Measurements from ENCODE around the gene CSTB.

DNA sequence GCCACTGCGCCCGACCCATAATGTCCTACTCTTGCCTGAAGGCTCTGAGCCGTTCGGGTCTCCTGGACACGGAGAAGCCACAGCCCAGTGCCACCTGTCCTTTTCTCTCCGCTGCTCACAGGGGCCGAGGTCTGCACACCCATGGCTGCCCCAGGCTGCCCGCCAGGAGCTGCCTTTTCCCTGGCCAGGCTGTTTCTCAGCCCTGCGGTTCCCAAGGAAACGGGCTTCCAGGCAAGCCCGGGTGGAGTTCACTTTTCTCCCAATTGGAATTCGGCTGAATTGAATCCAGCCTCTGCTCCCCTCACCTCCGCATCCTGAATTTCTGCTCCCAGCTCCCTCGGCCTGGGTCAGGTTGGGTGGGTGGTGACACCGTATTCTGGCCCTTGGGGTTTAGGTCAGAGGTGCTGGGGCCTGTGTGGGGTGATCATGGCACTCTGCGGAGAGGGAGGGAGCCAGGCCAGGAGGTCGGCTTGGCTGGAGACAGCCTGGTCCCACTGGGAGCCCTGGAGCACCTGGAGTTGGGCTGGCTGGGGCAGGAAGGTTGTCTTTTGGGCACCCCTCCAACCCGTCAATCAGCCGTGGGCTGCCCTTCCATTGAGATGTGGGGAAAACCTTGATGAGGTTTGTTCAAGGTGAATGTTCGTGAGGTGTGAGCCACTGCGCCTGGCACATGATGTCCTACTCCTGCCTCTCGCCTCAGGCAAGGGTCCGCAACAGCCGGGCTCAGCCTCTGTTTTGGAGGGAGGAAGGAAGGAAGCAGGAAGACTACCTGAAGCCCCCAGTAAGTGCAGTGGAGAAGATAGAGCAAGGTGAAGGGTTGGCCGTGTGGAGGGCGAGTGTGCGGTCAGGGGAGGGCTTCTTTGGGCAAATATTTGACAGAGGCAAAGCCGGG is 38.4 kb upstream of the CSTB start:
- TF ChIP-seq, protein P1, sequence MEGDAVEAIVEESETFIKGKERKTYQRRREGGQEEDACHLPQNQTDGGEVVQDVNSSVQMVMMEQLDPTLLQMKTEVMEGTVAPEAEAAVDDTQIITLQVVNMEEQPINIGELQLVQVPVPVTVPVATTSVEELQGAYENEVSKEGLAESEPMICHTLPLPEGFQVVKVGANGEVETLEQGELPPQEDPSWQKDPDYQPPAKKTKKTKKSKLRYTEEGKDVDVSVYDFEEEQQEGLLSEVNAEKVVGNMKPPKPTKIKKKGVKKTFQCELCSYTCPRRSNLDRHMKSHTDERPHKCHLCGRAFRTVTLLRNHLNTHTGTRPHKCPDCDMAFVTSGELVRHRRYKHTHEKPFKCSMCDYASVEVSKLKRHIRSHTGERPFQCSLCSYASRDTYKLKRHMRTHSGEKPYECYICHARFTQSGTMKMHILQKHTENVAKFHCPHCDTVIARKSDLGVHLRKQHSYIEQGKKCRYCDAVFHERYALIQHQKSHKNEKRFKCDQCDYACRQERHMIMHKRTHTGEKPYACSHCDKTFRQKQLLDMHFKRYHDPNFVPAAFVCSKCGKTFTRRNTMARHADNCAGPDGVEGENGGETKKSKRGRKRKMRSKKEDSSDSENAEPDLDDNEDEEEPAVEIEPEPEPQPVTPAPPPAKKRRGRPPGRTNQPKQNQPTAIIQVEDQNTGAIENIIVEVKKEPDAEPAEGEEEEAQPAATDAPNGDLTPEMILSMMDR (IDR thresholded peaks at IDR 0.05) = no peak
- TF ChIP-seq POLR2A (IDR thresholded peaks at IDR 0.05) = no peak
- TF ChIP-seq EP300 (IDR thresholded peaks at IDR 0.05) = no peak

Data from tibial nerve (tissue), 4 donors.